Stomach (tissue), 4 donors: Measurements from ENCODE around the gene TPO.

Source experiments
- CTCF ChIP-seq, 7 experiments: fragments of 450-650 bp in 4 of 7; fragments of 200-600 bp in 3 of 7; sonication (generic) in 3 of 7; IDR thresholded peaks; one replicate each; pipeline ENCODE4 v1.5.1; 2016 to 2019; ENCODE audit warnings: antibody characterized with exemption in 7 of 7, control low read depth in 2 of 7, mild to moderate bottlenecking in 1 of 7
- EP300 ChIP-seq: sonication (generic); formaldehyde crosslinking; IDR thresholded peaks from one replicate; pipeline ENCODE4 v1.6.1; 2017; ENCODE audit warnings: antibody characterized with exemption
- POLR2AphosphoS5 ChIP-seq, 3 donors: sonication (generic); formaldehyde crosslinking; IDR thresholded peaks; one replicate each; pipeline ENCODE4 v1.6.1; 2016; ENCODE audit warnings: antibody characterized with exemption in 3 of 3

GRCh38 chr2:1571477-1572417, 158.5 kb downstream of the TPO start:
- TF ChIP-seq CTCF (IDR thresholded peaks at IDR 0.05) = no peak
- no peak for TF ChIP-seq POLR2AphosphoS5 (IDR thresholded peaks at IDR 0.05)
- no peak for TF ChIP-seq EP300
